GM19397 (cell line): ENCODE results near the gene IFNL1.
"Not testable (repeated sequence)": the region's sequence is repeated elsewhere in the genome, so short reads cannot be mapped to it uniquely, and the experiment has no call there.

ENCODE experiments used
- ATAC-seq: cut with Tn5 transposase; IDR thresholded peaks from one replicate; pipeline ENCODE4 v1.9.1; 2021; ENCODE audit warnings: mild to moderate bottlenecking, moderate library complexity; ENCODE audit not compliant: unreplicated experiment

Gene IFNL1

DNA sequence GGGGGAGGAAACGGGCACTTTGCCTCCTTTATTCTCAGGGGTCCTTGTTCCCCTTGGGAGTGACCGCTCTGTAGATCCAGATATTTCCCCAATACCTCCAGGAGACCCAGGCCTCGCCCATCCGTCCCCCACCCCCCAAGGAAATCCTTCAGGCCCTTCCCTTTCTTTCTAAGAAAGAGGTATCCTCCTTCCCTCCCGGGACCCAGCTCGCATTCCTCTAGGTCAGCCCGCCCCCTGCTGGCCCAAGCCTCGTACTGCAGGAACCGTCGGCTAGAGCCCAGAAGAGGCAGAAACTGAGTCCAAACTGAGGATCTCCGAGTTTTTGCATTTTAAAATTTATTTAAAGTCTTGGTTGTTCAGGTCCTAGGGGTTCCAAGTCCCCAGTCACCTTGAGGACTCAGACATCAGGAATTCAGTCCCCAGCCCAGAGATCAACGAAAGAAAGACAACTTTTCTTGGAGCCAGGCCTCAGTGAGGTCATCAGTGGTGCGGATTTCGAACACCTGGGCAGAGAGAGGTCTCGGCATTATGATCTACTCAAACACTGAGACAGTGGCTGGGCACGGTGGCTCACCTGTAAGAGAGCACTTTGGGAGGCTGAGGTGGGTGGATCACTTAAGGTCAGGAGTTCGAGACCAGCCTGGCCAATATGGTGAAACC, 32.0 kb downstream of the IFNL1 start:
- no peak for ATAC-seq

DNA sequence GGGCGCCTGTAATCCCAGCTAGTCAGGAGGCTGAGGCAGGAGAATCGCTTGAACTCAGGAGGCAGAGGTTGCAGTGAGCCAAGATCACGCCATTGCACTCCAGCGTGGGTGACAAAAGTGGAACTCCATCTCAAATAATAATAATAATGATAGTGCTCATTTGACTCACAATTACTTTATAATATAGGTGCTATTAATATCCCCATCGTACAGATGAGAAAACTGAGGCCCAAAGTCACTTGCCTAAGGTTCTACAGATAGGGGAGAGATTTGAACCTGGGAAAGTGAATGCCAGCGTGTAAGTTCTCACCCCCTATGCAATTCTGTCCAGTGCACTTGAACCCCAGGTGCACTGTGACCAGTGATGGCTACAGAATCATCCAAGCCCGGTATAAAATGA, 33.7 kb downstream of the IFNL1 start:
- no peak for ATAC-seq

DNA sequence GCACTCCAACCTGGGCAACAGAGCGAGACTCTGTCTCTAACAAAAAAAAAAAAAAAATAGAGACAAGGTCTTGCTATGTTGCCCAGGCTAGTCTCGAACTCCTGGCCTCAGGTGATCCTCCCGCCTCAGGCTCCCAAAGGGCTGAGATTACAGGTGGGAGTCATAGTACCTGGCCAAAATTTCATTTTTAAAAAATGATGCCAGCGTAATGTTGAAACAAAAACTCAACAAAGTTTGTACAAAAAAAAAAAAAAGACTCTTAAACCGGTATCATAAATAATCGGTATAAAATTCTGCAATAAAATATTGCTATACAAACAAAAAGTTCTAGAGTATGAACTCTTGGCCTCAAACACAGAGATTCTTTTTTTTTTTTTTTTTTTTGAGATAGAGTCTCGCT, 36.1 kb downstream of the IFNL1 start:
- ATAC-seq, result no peak

DNA sequence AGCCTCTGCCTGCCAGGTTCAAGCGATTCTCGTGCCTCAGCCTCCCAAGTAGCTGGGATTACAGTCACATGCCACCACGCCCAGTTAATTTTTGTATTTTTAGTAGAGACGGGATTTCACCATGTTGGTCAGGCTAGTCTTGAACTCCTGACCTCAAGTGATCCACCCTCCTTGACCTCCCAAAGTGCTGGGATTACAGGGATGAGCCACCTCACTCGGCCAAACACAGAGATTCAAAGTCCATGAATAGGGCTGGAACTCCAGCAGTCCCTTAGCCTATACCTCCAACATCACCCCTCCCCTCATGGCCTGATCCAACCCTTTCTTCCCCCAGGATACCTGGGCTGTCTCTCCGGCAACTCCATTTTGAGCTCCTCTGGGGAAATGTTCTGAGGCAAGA, 36.5 kb downstream of the IFNL1 start:
- ATAC-seq, result not testable (repeated sequence)

DNA sequence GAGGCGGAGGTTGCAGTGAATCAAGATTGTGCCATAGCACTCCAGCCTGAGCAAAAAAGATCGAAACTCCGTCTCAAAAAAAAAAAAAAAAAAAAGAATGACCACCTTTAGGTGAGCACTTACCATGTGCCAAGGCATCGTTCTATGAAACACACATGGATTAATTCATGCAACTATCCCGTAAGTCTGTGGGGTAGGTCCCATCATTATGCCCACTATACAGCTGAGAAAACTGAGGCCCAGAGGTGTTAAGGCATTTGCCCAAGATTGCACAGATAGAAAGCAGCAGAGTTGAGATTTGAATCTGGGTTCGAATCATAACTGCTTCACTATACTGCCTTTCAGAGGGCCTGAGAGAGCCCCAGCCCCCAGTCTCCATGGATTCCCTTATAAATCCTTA, 37.3 kb downstream of the IFNL1 start:
- no peak for ATAC-seq

DNA sequence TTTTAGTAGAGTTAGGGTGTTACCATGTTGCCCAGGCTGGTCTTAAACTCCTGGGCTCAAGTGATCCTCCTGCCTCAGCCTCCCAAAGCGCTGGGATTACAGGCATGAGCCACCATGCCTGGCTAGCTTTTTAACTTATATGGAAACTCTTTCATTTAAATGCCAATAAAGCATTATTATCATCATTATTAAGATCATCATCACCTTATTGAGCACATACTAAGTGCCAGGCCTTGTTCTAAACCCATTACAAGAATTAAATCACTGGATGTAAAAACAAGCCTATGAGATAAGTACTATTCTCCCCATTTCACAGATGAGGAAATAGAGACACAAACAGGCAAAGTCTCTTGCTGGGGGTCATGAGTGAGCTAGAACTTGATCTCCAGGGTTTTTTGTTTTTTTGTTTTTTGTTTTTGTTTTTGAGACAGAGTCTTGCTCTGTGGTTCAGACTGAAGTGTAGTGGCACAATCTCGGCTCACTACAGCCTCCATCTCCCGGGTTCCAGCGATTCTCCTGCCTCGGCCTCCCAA, 38.3 kb downstream of the IFNL1 start:
- no peak for ATAC-seq

DNA sequence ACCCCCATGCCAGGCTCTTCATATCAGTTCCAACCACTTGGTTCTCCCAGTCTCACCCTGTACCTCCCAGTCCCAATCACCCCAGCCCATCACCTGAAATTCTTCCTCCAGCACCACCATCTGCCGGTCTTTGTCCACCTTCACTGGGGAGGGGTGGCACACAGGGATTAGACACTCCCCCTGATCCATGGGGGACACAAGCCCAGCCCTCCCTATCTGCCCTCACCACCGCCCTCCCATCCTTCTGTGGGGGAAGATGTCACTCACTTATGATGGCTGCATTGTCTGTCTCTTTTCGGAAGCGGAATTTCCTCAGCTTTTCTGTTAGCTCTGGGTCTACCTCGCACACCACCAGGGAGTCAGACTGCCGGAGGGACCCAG, 39.0 kb downstream of the IFNL1 start:
- no peak for ATAC-seq

DNA sequence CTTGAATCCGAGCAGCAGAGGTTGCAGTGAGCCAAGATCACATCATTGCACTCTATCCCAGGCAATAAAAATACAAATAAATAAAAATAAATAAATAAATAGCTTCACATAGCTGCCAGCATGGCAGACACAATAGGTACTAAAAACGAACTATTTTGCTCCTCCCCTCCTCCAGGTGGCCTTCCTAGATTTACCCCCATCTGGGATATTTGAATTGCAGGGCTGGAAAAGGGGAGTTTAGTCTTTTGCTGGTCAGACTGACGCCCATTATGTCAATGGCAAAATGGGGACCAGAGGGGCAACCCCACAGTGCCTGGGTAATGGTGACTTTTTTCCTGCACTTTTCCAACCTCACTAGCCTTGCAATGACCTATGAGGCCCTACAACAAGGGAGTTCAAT, 40.3 kb downstream of the IFNL1 start:
- ATAC-seq, result no peak

DNA sequence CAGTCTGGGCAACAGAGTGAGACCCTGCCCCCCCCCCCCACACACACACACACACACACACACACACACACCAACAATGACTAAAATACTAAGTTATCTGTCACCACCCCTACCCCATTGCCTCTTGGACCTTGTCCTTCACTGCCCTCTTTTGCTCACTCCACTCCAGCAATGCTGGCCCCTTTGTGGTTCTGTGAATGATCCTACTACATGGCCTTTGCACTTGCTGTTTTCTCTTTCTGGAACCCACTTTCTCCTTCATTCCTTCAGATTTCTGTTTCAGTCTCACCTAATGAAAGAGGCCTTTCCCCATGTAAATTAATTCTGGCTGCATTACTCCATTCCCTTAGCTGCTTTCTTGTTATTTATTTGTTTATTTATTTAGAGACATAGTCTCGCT, 43.5 kb downstream of the IFNL1 start:
- no peak for ATAC-seq

DNA sequence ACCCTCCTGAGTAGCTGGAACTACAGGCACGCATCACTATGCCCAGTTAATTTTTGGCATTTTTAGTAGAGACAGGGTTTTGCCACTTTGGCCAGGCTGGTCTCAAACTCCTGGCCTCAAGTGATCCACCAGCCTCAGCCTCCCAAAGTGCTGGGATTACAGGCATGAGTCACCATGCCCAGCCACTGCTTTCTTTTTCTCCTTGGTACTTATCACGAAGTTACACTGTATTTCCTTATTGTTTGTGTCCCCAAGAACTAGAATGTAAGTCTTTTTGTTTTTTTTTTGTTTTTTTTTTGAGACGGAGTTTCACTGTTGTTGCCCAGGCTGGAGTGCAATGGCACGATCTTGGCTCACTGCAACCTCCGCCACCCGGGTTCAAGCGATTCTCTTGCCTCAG, 43.9 kb downstream of the IFNL1 start:
- not testable (repeated sequence) for ATAC-seq

DNA sequence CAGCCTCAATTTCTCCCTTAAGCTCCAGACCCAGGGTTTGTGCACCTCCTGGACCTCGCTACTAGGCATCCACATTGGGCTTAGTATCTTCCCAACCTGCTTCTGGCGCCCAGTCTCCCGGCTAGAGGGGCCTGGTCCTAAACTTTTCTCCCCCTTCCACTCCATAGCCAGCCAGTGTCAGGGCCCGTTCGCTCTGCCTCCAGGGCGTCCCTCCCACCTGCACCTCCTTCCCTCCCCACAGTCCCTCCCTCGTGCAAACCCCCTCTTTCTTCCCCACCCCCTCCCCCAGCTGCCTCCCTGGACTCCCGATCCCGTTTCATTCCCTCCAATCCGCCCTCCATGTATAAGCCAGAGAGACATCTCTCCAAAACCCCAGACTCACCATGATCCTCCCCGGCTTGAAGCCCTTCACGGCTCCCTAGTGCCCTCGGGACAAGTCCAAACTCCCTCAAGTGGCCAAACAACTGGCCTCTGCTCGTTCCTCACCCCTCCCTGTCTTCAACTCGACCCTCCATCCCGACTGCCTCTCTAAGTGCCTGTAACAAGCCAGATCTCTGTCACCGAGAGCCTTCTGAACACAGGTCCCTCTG, 45.0 kb downstream of the IFNL1 start:
- no peak for ATAC-seq

DNA sequence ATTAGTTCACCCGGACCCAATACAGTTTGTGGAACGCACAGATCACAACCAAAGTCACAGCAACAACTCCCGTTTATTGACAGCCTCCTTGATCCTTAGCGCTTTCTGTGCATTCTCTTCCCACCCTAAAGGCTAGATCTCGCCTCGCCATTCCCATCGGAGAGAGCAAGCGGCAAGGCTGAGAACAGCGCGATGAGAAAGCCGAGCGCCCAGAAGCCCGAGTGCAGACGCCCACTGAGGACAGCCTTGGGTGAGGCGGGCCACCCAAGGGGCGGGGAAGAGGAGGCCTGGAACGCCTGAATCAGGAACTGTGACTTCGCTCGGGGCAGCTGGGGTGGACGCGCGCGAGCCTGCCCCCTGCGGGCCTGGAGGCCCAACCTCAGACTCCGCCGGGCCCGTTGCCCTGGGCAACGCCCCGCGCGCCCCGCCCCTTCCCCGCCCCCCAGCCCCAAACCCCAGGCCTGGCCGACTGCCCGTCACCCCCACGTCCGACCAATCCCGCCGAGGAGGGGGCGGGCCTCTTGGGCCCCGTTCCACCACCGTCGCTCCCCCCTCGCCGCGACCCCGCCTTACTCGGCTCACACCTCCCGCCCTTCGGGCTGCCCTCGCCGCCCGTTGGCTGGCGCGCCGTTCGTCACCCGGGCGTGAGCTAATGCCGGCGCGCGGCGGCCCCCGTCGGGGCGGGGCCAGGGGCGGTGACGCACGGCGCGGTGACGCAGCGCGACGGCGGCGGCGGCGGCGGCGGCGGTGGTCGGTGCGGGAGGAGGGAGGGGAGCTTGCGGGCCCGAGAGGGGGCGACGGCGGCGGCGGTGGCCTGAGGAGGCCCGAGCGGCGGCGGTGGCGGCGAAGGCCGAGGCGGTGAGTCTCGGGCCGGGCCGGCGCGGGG, 45.8 kb downstream of the IFNL1 start, which contains the start of gene SAMD4B:
Gene SAMD4B, plus strand, starts transcription at position 703 of the 886 bp plus-strand sequence. CDS start 14,473 bp downstream, outside the sequence.
- ATAC-seq, result peak; percentile 93

DNA sequence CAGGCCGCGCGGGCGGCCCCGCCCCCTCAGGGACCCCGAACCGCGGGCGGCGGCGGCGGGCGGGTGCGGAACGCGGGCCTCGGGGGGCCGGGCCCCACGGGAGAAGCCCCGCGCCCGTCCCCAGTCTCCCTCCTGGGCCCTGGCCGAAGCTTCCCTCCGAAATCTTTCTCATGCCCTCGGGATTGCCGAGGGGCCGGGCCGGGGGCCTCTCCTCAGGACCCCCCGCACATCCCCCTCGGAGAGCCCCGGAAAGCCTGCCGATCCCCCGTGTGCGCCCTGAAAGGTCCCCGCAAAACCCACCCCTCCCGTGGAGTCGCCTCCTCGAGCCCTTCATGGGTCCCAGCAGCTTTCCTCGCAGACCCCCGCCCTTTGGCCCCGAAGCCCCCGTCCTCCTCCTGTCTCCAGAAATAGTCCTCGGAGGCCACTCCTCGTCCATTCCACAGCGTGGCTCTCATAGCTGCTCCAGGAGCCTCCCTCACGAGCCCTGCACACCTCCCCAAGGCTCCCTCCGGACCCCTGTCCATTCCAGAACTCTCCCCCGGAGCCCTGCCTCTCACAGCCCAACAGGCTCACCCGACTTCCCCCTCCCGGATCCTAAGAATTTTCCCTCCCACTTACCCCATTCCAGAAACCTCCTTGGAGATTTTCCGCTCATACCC, 46.6 kb downstream of the IFNL1 start:
- no peak for ATAC-seq

DNA sequence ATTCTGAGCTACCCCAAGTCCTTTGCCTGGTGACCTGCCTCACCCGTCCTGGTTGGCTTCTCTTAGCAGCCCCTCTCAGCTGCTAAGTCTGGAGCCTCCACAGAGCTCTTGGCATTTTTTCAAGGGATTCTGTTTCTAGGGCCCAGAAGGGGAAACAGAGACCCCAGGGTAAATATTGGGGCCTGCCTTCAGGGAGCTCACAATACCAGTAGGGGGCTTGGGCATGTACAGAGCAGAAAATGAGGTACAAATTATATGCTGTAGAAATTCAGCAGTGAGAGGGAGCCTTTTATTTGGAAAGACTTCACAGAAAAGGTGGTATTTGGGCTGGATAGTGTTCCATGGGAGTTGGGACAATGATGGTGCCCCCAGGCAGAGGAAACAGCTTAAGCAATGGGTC, 49.7 kb downstream of the IFNL1 start:
- ATAC-seq, result no peak

DNA sequence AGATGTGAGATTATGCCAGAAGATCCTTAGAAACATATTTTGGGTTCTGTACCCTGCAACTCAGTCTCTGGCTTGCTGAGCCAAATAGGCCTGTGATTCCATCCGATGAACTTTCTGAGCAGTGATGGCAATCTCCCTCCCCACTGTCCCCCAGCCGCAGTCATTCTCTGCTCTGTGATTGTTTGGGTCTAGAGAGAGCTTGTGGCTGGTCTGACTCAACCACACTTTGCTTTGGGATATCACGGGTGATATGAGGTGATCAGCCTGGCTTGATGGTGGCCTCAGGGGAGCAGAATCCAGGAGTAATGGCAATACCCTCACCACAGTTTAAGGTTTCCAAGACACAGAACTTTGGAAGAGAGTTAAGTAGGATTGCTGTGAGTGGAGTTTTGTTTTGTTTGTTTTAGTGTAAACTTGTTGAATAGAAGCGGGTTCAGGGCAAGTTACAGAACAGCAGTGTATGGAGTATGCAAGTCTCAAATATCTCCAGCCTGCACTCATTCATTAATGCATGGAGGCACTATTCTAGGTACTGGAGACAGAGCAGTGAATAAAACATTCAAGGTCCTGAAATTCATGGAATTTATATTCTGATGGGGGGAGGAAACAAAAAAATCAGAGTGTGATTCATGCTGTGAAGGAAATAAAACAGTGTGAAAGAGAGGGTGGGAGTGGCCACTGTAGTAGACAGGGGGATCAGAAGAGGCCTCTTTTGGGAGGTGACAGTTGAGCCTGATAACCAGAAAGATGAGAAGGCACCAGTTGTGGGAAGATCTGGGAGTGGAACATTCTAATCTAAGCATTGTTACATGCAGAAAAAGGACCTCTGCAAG, 51.3 kb downstream of the IFNL1 start:
- no peak for ATAC-seq
